Thoracic aorta (tissue), 2 donors: ENCODE measurements around the gene ARMH3. TPM values are rescaled to one million over a fixed set of nuclear protein-coding genes. Genes with fewer than 3 reads are reported as not detected.

ENCODE experiments used
- ATAC-seq: fragments of 150-250 bp; one replicate; pipeline ENCODE4 v1.8.0; 2017; ENCODE audit warnings: low read depth; ENCODE audit not compliant: insufficient number of reproducible peaks, low FRiP score
- DNase-seq: peaks from one replicate; pipeline ENCODE4 v3.0.0-alpha.2; 2020; ENCODE audit warnings: low spot score
- H3K27ac ChIP-seq, 2 donors: fragments of 200-600 bp; sonication (generic); 1 replicate in 1 of 2; 2 replicates in 1 of 2; pipeline ENCODE4 v1.5.1; 2016; ENCODE audit warnings: mild to moderate bottlenecking in 2 of 2, moderate library complexity in 2 of 2
- H3K27me3 ChIP-seq: fragments of 200-600 bp; sonication (generic); replicated peaks from 2 replicates; pipeline ENCODE4 v1.6.0; 2016; ENCODE audit warnings: mild to moderate bottlenecking; ENCODE audit not compliant: insufficient read depth
- H3K36me3 ChIP-seq: fragments of 200-600 bp; sonication (generic); one replicate; pipeline ENCODE4 v1.5.1; 2016
- H3K4me1 ChIP-seq, 2 donors: fragments of 200-600 bp; sonication (generic); 1 replicate in 1 of 2; 2 replicates in 1 of 2; pipeline versions ENCODE4 v1.5.1 to v1.6.0; 2016; ENCODE audit warnings: low read depth in 2 of 2, mild to moderate bottlenecking in 1 of 2; ENCODE audit not compliant: control insufficient read depth in 1 of 2
- H3K4me3 ChIP-seq: fragments of 200-600 bp; sonication (generic); 2 replicates; pipeline ENCODE4 v1.5.1; 2016; ENCODE audit warnings: mild to moderate bottlenecking
- H3K9me3 ChIP-seq: fragments of 200-600 bp; sonication (generic); 2 replicates; pipeline ENCODE4 v1.5.1; 2016
- total RNA-seq, 2 donors: library from RNA; depleted of rRNA; stranded (reverse); fragments of >200 nt; gene quantifications; one replicate each; pipeline versions ENCODE4 v1.1.0 to v1.2.3, GENCODE V29; 2016
- TF ChIP-seq, protein P1 (sequence below): fragments of 200-600 bp; sonication (generic); IDR thresholded peaks from one replicate; pipeline ENCODE4 v1.5.1; 2019; ENCODE audit warnings: antibody characterized with exemption

ARMH3 gene
- total RNA-seq, 2 donors from 2014 or later, result 21.1 TPM

DNA sequence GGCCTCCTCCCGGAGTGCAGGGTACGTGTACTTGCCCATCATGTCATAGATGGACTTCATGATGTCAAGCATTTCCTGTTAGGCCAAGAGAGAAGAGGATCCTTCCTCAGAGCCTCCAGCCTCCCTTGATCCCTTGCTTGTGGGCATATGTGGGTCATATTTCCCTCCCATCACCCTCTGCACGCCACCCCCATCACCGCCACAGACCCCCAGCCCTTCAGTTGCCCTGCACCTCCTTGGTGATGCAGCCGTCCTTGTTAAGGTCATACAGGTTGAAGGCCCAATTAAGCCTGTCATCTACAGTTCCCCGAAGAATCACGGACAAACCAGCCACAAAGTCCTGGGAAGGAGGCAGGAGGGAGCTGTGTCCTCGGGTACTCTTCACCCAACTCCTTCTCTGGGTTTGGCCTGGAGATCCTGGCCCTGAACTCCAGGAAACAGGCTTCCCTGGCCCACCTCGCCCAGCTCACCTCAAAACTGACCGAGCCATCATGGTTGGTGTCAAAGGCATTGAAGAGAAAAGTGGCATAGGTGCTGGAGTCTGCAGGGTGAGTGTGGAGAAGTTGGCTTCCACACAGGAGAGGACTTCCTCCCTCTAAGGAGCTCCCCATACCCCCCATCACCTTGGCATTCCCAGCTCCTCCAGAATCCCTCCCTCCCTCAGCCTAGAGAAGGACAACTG lies 227.9 kb downstream of the ARMH3 start:
- no peaks in the 10 kb centered on the region for H3K36me3 ChIP-seq
- no peak overlapping the region for H3K27ac ChIP-seq
- no peaks in the 10 kb centered on the region for H3K27me3 ChIP-seq
- H3K4me3 ChIP-seq, result no peak overlapping the region
- H3K4me1 ChIP-seq, result peaks cover 6 to 18% of the 10 kb centered on the region in 2 donors
- H3K9me3 ChIP-seq, result no peaks in the 10 kb centered on the region
- ATAC-seq (no peak), DNase-seq (no peak)
- TF ChIP-seq, protein P1, sequence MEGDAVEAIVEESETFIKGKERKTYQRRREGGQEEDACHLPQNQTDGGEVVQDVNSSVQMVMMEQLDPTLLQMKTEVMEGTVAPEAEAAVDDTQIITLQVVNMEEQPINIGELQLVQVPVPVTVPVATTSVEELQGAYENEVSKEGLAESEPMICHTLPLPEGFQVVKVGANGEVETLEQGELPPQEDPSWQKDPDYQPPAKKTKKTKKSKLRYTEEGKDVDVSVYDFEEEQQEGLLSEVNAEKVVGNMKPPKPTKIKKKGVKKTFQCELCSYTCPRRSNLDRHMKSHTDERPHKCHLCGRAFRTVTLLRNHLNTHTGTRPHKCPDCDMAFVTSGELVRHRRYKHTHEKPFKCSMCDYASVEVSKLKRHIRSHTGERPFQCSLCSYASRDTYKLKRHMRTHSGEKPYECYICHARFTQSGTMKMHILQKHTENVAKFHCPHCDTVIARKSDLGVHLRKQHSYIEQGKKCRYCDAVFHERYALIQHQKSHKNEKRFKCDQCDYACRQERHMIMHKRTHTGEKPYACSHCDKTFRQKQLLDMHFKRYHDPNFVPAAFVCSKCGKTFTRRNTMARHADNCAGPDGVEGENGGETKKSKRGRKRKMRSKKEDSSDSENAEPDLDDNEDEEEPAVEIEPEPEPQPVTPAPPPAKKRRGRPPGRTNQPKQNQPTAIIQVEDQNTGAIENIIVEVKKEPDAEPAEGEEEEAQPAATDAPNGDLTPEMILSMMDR, result no peak

DNA sequence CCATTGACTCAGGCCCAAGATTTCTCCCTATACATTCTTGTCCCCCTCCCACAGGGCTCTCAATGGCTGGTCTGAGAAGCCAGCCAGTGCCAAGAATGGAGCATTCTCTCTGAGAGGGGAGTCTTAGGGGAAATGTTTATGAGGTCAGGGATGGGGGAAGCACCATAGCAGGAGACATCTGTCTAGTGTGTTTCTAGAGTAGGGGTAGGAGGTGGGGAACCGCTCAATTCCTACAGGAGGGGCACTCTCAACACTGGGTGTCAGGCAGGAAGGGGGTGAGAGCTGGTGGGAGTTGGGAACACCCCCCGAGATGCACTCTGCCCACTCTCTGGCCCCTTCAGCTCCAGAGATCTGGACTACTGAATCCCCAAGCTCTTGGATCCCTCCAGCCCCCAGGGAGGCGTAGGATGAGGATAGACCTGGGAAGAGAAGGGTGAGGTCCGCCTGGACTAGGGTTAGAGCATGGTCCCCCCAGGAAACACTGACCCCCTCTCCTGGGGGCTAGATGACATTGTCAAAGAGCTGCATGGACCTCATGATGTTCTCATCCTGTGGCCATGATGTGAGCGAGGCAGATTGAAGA lies 229.0 kb downstream of the ARMH3 start:
- ATAC-seq, result no peak
- TF ChIP-seq, protein P1, result no peak
- peaks cover 6 to 18% of the 10 kb centered on the region in 2 donors for H3K4me1 ChIP-seq
- no peaks in the 10 kb centered on the region for H3K9me3 ChIP-seq
- no peak for DNase-seq
- H3K4me3 ChIP-seq, result no peak overlapping the region
- no peak overlapping the region for H3K27ac ChIP-seq
- no peaks in the 10 kb centered on the region for H3K36me3 ChIP-seq
- H3K27me3 ChIP-seq, result no peaks in the 10 kb centered on the region

GRCh38 chr10:101824736-101825135 lies 231.2 kb downstream of the ARMH3 start:
- Histone ChIP-seq H3K27ac (no peak overlapping the region), H3K27me3 (no peaks in the 10 kb centered on the region), H3K9me3 (no peaks in the 10 kb centered on the region), H3K4me3 (no peak overlapping the region), H3K36me3 (no peaks in the 10 kb centered on the region), H3K4me1 (peaks cover 0 to under 1% of the 10 kb centered on the region in 2 donors)
- DNase-seq (no peak), ATAC-seq (no peak)
- TF ChIP-seq, protein P1, result no peak

DNA sequence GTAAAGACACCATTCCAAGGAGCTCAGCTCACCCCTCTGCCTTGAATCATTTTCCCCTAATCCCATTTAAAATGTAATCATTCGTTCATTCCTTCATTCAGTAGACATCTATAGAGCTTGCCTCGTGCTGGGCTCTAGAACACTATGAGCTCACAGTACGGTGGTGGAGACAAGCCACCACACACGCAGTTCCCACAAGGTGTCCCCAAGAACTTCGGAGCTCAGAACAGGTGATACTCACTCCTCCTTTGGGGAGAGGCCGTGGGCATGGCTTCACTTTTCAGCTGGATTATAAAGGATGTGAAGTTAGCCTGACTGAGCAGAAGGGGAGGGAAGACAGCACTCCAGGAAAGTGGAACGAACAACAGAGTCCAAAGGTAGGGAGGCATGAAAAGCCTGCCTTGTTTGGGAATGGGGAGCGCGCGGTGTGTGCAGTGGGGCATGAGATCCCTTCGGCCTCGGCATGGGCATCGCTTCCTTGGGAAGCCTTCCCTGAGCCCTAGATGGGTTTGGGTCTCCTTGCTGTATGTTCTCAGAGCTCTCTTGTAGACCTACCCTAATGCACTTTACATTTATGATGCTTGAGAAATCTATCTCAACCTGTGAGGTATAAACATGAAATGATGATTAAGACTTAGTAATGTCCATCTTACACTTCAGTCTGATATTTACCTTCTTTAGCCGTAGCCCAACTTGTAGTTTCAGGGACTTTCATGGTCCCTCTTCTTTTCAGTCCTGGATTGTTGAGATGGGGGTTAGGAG lies 236.9 kb downstream of the ARMH3 start:
- TF ChIP-seq, protein P1, result no peak
- DNase-seq (no peak), ATAC-seq (peak; percentile 41)
- H3K9me3 ChIP-seq, result no peaks in the 10 kb centered on the region
- no peaks in the 10 kb centered on the region for H3K27me3 ChIP-seq
- H3K4me3 ChIP-seq, result peak overlapping the region; percentile 98
- H3K4me1 ChIP-seq, result peaks cover 2 to 25% of the 10 kb centered on the region in 2 donors
- H3K36me3 ChIP-seq, result no peaks in the 10 kb centered on the region
- H3K27ac ChIP-seq, result peak overlapping the region; percentile 57 to 94
